Measurements from ENCODE around the gene CLPSL1. TPM values are rescaled to one million over a fixed set of nuclear protein-coding genes. Genes with fewer than 3 reads are reported as not detected.
"Not testable (repeated sequence)": the region's sequence is repeated elsewhere in the genome, so short reads cannot be mapped to it uniquely, and the experiment has no call there.

CLPSL1 gene, protein sequence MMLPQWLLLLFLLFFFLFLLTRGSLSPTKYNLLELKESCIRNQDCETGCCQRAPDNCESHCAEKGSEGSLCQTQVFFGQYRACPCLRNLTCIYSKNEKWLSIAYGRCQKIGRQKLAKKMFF
- total RNA-seq: not detected
- long read RNA-seq, donor 1: 0 reads
- long read RNA-seq, donor 2: 0 reads

DNA sequence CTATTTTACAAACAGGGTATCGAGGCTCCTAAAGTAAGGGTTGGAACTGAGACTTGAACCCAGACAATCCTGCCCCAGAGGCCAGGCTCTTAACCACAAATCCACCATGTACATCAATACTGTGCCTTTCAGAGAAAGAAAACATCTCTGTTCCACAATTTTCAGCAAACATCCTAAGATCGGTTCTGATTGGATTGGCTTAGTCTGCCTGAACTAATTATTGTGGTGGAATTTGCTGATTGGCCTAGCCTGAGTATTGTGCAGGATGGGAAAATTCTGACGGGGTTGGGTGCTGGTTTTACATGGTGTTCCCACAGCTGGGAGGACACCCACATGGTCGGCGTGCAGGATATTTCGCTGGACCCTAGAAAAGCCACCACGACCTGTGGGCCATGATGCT, at the start of gene CLPSL1:
Gene CLPSL1 (plus strand): TSS at position 301 of the 400 bp plus-strand sequence. CDS start 92 bp downstream, at position 393.
- no peak for DNase-seq (ENCODE audit: low spot score)
- intact Hi-C loops (cut with DNase I): no loop called here

DNA sequence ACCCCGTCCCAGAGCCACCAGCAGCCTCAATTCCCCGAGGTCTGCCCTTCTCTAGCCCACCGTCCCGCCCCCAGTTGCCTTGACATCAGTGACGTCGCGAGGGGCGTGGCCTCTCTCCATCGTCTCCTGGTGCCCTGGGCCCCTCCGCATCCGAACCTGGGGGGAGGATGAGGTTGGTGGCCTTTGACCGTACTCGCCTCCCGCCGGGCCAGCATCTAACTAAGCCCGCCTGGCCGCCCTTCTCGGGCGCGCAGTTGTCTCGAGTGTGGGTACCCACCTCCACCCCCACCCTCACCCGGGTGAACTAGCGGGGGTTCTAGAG, 49.4 kb upstream of the CLPSL1 start:
- peak; percentile 99 for DNase-seq (ENCODE audit: low spot score)
- intact Hi-C loops (cut with DNase I): loop anchor here in 1 of 2 donors (5.0 kb wide), 1 partner anchor 129 kb away; no protein-coding TSS in a partner anchor

DNA sequence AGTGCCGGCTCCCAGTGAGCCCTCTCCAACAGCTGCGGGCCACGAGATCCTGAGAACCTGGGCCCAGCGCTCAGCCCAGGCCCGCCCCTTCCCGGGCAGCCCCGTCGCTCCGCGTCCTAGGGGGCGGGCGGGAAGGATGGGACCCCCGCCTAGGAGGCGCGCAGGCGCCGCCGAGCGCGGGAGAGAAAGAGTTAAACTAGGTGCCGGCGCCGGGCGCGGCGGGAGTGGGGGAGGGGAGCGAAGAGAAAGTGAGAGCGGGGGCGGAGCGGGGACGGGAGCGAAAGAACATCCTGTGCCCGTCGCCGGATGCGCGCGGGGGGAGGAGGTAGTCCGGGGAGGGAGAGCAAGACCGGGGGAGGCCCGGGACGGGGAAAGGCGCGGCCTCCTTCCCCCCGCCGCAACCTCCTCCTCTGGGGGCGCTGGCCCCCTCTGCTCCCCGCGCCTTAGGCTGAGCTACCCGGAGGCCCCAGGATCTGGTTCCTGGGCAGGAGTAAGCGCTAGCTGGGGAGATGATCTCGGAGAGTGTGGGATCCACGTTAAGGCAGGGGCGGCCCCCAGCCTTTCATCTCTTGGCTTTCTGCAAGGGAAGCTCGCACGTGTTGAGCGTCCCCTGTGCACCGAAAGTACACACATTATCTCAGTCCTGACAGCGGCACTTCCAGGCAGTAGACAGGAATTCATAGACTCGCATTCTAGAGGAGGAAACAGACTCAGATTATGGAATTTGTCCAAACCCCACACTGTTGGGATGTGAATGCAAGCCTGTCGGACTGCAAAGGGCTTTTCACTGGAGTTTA, 48.9 kb upstream of the CLPSL1 start:
- peak; percentile 99 for DNase-seq (ENCODE audit: low spot score)
- intact Hi-C loops (cut with DNase I): loop anchor here in 1 of 2 donors (5.0 kb wide), 1 partner anchor 130 kb away; no protein-coding TSS in a partner anchor

DNA sequence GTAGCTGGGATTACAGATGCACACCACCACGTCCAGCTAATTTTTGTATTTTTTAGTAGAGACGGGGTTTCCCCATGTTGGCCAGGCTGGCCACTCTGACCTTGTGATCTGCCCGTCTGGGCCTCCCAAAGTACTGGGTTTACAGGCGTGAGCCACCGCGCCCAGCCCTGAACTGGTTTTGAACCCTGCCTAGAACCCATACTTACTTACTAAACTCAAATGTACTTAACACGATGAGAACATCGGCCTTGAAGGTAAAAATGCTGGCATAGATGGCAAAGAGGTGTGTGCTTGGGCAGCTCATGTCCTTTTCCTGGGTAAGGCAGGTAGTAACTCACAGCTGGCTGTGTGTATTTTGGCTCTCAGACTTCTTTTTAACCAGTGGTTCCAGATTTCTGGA, 47.2 kb upstream of the CLPSL1 start:
- peak; percentile 79 for DNase-seq (ENCODE audit: low spot score)
- intact Hi-C loops (cut with DNase I): loop anchor here in 1 of 2 donors (5.0 kb wide), 1 partner anchor 131 kb away; no protein-coding TSS in a partner anchor

DNA sequence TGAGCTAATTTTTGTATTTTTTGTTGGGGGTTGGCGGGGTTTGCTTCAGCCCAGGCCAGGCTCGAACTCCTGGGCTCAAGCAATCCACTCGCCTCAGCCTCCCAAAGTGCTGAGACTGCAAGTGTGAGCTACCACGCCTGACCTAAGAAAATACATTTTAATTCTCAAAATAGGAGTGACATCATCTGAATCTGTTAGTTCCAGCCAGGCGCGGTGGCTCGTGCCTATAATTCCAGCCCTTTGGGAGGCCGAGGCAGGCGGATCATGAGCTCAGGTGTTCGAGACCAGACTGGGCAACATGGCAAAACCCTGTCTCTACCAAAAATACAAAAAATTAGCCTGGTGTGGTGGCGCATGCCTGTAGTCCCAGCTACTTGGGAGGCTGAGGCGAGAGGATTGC, 46.5 kb upstream of the CLPSL1 start:
- intact Hi-C loops (cut with DNase I): loop anchor here in 1 of 2 donors (5.0 kb wide), 1 partner anchor 132 kb away; no protein-coding TSS in a partner anchor

DNA sequence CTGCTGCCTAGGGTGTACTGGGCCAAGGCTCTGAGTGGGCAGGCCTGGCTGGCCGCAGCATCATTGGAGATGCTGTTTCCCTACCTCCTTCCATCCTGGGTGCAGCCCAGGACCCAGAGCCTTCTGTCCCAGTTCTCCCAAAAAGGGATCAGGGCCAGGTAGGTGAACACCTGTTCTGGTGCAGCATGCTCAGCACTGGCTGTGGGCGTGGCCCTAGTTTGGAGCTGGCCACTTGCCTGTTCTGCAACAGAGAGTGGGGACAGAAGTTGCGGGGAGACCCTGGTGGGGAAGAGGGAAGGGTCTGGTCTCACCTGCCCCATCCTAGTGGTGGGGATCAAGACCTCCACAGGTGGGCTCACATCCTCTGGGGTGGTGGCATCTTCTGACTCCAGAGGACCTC, 45.4 kb upstream of the CLPSL1 start:
- no peak for DNase-seq (ENCODE audit: low spot score)
- intact Hi-C loops (cut with DNase I): loop anchor here (5.0 kb wide), 2 partner anchors 48 to 213 kb away; partner anchors contain the start of gene FKBP5 (in 1 of the 2)

More for the DNA sequence above, 46.5 kb upstream of the CLPSL1 start:
- DNase-seq (ENCODE audit: low spot score): not testable (repeated sequence)

DNA sequence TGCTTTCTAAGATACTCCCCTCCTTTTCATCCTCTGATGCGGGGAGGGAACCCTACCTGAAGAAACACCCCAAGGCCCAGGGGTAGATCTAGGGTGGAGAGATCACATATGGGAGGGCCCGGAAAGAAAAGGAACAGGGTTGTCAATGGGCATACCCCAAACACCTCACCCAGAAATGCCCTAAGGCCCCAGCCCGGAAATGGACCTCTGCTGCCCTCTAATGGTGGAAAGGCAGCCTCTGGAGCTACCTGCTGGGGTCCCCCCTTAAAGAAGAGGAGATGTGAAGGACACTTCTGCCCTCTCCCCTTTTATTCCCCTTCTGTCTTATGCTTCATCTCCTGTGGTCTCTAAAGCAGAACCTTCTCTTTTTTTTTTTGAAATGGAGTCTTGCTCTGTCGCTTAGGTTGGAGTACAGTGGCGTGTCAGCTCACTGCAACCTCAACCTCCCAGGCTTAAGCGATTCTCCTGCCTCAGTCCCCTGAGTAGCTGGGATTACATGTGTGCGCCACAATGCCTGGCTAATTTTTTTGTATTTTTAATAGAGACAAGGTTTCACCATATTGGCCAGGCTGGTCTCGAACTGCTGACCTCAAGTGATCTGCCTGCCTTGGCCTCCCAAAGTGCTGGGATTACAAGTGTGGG, 44.4 kb upstream of the CLPSL1 start:
- peak; percentile 90 for DNase-seq (ENCODE audit: low spot score)
- intact Hi-C loops (cut with DNase I): loop anchor here (2.0 to 5.0 kb wide), 4 partner anchors 48 to 214 kb away; partner anchors contain the start of gene FKBP5 (in 2 of the 2)

DNA sequence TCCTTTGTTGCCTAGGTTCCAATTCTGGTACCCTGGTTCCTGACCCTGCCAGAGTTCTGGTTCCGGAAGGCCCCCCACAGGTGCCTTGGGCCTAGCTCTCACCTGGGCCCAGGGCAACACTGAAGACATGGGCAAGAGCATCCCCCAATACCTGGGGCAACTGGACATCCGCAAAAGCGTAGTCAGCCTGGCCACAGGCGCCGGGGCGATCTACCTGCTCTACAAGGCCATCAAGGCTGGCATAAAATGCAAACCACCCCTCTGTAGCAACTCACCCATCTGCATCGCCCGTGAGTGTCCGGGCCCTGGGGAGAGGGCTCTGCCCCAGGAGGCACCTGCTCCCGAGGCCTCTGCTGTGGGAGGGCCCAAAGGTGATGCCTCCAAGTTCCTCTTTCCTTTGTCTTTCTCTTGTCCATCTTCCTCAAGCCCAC, 43.8 kb upstream of the CLPSL1 start, which contains the start of gene ARMC12:
Gene ARMC12 (plus strand): TSS at position 51 of the 431 bp plus-strand sequence. CDS start 77 bp downstream, at position 128.
- peak; percentile 83 for DNase-seq (ENCODE audit: low spot score)
- intact Hi-C loops (cut with DNase I): loop anchor here (1.0 to 5.0 kb wide), 5 partner anchors 48 to 215 kb away; partner anchors contain the start of gene FKBP5 (in 2 of the 2)

DNA sequence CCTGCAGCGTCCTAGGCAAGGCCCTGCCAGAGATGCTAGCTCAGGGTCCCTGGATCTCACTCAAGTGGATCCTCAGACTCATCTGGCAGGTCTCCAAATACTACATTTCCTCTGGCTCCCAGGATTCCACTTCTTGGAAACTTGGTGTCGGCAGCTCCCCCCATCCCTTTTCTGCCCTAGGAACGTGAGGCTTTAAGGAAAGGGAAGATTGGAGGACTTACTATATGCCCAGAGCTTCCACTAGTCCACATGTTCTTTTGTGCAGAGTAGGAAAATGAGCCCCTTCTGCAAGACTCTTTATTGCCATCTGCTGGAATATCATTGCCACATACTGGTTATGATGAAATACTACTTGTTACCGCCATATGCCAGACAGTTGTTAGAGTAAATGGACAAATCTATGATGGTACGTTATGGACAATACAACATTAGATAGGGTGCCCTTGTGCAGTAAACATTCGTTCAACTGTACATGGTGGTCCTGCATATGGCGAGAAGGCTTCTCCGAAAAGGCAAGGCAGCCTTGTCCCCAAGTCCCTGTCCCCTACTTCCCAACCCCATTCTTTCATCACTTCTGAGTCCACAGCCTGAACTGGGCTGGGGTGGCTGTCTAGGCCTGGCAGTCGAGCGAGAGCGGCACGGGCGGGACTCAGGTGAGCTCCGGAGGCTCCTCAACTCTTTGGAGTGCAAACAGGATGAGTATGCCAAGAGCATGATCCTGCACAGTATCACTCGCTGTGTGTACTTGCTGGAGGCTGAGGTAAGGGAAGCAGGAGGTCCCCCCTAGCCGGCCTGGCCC, 43.2 kb upstream of the CLPSL1 start:
- no peak for DNase-seq (ENCODE audit: low spot score)
- intact Hi-C loops (cut with DNase I): loop anchor here (1.0 to 5.0 kb wide), 5 partner anchors 49 to 215 kb away; partner anchors contain the start of gene FKBP5 (in 2 of the 2)

DNA sequence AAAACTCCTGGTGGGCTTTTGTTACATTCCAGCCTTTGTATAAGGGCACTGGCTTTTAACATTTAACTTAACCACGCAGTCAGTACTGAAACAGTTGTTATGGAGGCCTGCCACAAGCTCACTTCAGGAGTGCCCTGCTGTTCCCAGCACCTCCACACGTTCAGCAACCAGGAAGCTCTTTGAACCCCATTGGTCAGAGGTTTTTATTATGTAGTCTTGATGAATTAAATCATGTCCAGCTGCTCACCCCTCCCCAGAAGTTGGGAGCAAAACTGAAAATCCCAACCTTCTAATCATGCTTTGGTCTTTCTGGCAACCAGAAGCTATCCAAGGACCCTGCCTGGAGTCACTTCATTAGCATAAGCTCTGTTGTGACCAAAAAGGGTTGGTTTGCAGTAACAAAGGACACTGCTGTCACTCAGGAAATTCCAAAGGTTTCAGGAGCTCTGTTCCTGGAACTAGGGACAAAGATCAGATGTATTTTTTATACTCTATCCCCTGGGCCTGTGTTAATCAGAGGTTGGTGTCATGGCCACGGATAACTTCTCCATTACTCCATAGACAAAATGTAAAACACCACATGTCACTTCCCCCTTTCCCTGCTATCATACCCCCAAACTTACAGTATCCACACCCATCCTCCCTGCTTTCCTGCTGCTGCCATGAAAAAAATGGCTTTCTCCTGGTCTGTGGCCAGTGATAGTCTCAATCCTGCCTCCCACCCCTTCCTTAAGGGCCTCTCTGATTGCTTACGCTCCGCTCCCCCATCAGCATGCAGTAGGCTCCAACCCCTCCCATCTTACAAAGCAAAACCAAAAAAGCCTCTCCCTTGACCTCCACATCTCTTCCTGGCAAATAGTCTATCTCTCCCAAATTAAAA, 40.9 kb upstream of the CLPSL1 start:
- intact Hi-C loops (cut with DNase I): loop anchor here (5.0 kb wide), 2 partner anchors 53 to 218 kb away; partner anchors contain the start of gene FKBP5 (in 1 of the 2)

DNA sequence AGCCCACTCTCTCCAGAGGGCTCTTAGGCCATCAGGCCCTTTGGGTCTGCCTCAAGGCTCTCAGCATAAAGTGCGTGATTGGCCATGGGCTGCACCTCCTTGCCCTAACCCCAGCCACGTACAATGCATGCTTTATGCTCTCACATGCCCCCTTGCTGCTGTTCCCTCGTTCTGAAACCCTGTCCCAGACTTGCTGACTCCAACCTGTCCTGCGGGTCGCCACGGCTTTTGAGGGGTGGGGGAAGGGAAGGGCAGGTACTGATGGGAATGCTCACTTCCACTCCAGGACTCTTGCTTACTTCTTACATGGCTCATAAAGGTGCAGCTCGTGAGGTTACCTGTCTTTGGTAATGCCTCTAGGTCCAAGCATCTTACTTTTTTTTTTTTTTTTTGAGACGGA, 38.0 kb upstream of the CLPSL1 start:
- intact Hi-C loops (cut with DNase I): no loop called here
- DNase-seq (ENCODE audit: low spot score): peak; percentile 69

More for the DNA sequence above, 40.9 kb upstream of the CLPSL1 start:
- no peak for DNase-seq (ENCODE audit: low spot score)

DNA sequence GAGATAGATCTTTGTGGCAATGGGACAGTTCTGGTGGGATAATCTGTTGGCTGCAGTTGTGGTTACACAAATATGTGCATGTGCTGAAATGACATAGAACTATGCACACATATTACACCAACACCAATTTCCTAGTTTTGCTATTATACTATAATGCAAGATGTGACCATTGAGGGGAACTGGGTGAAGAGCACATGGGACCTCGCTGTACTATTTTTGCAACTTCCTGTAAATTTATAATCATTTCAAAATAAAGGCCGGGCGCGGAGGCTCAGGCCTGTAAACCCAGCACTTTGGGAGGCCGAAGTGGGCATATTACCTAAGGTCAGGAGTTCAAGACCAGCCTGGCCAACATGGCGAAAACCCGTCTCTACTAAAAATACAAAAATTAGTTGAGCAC, 35.3 kb upstream of the CLPSL1 start:
- peak; percentile 46 for DNase-seq (ENCODE audit: low spot score)
- intact Hi-C loops (cut with DNase I): no loop called here

DNA sequence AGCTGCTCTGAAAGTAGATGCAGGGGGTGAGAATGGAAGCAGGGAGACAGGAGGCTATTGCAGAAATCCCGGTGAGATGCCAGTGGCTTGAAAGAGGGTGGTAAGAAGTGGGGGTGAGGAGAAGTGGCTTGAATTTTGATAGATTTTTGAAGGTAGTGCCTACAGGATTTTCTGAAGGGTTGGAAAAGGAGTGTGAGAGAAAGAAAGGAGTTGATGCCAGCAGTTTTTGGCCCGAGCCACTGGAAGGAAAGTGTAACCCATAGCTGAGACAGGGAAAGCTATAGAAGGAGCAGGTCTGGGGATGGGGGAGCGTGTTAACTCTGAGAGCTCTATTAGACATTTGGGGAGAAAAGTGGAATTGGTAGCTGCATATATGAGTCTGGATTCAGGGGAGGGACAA, 34.3 kb upstream of the CLPSL1 start:
- intact Hi-C loops (cut with DNase I): no loop called here
- DNase-seq (ENCODE audit: low spot score): peak; percentile 5

DNA sequence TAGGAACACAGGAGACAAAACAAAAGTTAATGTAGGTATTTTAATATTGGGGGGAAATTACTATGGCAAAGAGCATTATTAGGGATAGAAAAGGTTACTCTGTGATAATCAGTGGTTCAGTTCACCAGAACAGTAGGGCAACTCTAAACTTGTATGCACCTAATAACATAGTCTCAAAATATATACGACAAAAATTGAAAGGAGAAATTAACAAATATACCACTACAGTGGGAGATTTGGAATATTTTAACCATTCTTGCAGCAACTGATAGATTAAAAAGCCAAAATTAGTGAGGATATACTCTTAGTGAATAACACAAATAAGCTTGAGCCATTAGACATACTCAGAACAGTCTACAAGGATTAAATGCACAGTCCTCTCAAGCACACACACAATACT, 32.9 kb upstream of the CLPSL1 start:
- intact Hi-C loops (cut with DNase I): no loop called here
- no peak for DNase-seq (ENCODE audit: low spot score)

DNA sequence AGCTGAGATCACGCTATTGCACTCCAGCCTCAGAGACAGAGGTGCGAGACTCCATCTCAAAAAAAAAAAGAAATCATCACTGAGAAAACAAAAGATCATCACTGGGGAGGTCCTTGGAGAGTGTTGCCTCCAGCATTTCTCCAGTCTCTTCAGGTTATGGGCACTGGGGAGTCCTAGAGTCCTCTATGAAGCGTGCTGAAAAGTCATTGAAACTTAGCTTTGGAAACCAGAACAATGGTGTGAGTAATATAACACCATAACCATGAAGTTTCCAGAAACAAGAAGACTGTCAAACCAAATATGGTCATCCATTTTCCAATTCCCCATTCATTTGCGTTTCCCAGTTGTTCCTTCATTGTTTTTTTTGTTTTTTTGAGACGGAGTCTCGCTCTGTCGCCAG, 30.3 kb upstream of the CLPSL1 start:
- no peak for DNase-seq (ENCODE audit: low spot score)
- intact Hi-C loops (cut with DNase I): no loop called here

DNA sequence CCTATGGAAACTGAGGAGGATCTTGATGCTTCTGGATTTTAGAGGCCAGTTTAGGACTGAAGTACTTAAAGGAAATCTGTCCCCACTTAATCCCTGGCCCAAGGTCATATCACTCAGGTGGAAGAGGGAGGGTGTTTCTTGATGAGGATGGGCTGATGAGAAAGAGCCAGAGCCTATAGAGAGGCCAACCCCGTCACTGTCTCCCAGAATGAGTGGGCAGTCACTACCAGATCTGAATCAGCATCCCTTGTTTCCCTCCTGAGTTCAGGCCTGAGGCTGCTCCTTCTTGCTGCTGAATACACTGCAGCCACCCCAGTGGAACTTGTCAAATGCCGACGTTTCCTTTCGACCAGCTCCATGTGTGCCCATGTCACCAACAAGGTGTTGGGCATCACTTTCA, 29.2 kb upstream of the CLPSL1 start:
- peak; percentile 22 for DNase-seq (ENCODE audit: low spot score)
- intact Hi-C loops (cut with DNase I): no loop called here

DNA sequence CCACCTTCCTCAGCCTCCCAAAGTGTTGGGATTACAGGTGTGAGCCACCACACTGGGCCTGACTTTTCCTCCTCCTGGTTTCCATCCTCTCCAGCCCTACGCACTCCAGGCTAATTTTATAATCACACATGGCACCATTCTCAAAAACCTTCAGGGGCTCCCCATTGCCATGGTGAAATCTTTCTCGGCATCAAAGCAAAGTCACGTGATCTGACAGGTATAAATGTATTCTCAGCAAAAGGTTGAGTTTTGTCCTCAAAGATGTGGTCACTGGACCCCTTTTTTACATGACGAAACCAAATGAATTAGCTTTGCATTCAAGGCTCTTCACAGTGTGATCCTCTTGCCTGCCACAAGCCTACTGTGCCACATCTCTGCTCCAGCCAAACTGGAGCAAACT, 28.5 kb upstream of the CLPSL1 start:
- intact Hi-C loops (cut with DNase I): no loop called here
- DNase-seq (ENCODE audit: low spot score): no peak
